ENCODE data around the gene NEURL1B.

DNA sequence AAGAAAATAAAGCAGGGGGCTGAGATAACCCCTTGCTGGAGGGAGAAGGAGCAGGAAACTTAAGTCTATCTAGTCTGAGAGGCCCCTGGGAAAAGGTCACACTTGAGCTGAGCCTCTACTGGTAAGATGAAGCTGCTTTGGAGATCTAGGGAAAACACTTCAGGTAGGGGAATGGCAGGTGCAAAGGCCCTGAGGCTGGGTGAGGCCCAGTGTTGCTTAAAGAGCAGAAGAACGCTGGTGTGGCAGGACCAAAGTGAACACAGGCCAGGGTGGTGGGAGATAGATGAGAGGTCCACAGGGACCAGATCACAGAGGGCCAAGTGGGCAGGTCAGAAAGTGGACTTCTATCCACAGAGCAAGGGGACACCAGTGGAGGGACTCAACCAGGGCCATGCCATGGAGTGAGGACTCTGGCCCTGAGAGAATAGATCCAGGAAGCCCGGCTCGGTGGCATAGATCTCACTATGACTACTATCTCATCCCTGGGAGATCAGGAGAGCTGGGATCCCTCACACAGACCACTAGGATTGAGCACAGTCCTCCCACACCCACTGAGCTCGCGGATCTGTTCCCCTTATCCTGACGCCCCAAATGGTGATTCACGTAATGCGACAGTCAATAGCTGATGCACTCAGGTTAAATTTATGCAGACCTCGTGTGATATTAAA lies 17.6 kb upstream of the NEURL1B start:
- TF ChIP-seq RAD21 (IDR thresholded peaks at IDR 0.05) (no peak), NR2F2 (IDR thresholded peaks at IDR 0.05) (no peak), EGR1 (IDR thresholded peaks at IDR 0.05; ENCODE audit: low read depth in 2 of 2) (no peak), SP1 (IDR thresholded peaks at IDR 0.05) (no peak), TAF1 (conservative IDR thresholded peaks at IDR 0.05) (no peak), YY1 (IDR thresholded peaks at IDR 0.05) (no peak), RXRA (IDR thresholded peaks at IDR 0.05) (no peak)
- TF ChIP-seq, protein P1, sequence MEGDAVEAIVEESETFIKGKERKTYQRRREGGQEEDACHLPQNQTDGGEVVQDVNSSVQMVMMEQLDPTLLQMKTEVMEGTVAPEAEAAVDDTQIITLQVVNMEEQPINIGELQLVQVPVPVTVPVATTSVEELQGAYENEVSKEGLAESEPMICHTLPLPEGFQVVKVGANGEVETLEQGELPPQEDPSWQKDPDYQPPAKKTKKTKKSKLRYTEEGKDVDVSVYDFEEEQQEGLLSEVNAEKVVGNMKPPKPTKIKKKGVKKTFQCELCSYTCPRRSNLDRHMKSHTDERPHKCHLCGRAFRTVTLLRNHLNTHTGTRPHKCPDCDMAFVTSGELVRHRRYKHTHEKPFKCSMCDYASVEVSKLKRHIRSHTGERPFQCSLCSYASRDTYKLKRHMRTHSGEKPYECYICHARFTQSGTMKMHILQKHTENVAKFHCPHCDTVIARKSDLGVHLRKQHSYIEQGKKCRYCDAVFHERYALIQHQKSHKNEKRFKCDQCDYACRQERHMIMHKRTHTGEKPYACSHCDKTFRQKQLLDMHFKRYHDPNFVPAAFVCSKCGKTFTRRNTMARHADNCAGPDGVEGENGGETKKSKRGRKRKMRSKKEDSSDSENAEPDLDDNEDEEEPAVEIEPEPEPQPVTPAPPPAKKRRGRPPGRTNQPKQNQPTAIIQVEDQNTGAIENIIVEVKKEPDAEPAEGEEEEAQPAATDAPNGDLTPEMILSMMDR (IDR thresholded peaks at IDR 0.05; ENCODE audit: low read depth, low read length, missing input control) = no peak
- TF ChIP-seq, protein P2, sequence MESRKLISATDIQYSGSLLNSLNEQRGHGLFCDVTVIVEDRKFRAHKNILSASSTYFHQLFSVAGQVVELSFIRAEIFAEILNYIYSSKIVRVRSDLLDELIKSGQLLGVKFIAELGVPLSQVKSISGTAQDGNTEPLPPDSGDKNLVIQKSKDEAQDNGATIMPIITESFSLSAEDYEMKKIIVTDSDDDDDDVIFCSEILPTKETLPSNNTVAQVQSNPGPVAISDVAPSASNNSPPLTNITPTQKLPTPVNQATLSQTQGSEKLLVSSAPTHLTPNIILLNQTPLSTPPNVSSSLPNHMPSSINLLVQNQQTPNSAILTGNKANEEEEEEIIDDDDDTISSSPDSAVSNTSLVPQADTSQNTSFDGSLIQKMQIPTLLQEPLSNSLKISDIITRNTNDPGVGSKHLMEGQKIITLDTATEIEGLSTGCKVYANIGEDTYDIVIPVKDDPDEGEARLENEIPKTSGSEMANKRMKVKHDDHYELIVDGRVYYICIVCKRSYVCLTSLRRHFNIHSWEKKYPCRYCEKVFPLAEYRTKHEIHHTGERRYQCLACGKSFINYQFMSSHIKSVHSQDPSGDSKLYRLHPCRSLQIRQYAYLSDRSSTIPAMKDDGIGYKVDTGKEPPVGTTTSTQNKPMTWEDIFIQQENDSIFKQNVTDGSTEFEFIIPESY (IDR thresholded peaks at IDR 0.05) = no peak
- TF ChIP-seq, protein P3, sequence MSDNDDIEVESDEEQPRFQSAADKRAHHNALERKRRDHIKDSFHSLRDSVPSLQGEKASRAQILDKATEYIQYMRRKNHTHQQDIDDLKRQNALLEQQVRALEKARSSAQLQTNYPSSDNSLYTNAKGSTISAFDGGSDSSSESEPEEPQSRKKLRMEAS (IDR thresholded peaks at IDR 0.05) = no peak
- TF ChIP-seq, protein P4, sequence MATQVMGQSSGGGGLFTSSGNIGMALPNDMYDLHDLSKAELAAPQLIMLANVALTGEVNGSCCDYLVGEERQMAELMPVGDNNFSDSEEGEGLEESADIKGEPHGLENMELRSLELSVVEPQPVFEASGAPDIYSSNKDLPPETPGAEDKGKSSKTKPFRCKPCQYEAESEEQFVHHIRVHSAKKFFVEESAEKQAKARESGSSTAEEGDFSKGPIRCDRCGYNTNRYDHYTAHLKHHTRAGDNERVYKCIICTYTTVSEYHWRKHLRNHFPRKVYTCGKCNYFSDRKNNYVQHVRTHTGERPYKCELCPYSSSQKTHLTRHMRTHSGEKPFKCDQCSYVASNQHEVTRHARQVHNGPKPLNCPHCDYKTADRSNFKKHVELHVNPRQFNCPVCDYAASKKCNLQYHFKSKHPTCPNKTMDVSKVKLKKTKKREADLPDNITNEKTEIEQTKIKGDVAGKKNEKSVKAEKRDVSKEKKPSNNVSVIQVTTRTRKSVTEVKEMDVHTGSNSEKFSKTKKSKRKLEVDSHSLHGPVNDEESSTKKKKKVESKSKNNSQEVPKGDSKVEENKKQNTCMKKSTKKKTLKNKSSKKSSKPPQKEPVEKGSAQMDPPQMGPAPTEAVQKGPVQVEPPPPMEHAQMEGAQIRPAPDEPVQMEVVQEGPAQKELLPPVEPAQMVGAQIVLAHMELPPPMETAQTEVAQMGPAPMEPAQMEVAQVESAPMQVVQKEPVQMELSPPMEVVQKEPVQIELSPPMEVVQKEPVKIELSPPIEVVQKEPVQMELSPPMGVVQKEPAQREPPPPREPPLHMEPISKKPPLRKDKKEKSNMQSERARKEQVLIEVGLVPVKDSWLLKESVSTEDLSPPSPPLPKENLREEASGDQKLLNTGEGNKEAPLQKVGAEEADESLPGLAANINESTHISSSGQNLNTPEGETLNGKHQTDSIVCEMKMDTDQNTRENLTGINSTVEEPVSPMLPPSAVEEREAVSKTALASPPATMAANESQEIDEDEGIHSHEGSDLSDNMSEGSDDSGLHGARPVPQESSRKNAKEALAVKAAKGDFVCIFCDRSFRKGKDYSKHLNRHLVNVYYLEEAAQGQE (IDR thresholded peaks at IDR 0.05) = no peak
